NOMO-1 (cell line): ENCODE data around the gene CP.
"Not testable (repeated sequence)": the region's sequence is repeated elsewhere in the genome, so short reads cannot be mapped to it uniquely, and the experiment has no call there.

Experiments used
- DNase-seq, 2 experiments: peaks; one replicate each; lab custom pipeline; 2025; ENCODE audit not compliant: unreplicated experiment in 2 of 2; lab: John Stamatoyannopoulos, UW

The CP gene

DNA sequence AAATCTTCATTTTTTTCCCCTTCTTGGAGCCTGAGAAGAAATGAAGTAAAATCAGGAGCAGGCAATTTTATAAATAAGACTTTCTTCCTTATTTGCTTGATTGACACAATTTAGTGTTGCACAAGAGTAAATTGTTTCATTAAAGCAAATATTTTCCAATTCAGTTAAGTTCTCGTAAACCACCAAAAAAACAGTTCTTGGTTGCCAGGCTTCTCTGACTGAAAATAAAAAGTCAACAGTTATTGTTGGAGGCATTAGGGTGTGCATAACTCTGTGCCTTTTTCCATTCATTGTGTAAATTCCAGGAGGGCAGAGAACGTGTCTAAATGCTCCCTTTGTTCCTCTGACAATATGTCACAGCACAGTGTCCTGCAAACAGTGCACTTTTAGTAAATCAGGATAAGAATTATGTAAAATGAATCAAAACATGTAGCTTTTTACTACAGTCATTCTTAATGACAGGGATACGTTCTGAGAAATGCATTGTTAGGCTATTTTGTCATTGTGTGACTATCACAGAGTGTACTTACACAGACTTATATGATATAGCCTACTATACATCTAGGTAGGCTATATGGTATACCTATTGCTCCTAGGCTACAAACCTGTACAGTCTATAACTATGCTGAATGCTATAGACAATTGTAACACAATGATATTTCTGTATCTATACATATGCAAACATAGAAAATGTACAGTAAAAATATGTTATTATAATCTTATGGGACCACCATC, at the start of gene CP:
TSS of gene CP (minus strand) at position 47 of the 735 bp plus-strand sequence. CDS start at position 10, 37 bp downstream.
- no peak for DNase-seq

GRCh38 chr3:149270180-149270579, 48.6 kb upstream of the CP start:
- no peak for DNase-seq

GRCh38 chr3:149269687-149270086, 48.1 kb upstream of the CP start:
- DNase-seq = no peak

GRCh38 chr3:149267565-149267964, 45.9 kb upstream of the CP start:
- DNase-seq = no peak

DNA sequence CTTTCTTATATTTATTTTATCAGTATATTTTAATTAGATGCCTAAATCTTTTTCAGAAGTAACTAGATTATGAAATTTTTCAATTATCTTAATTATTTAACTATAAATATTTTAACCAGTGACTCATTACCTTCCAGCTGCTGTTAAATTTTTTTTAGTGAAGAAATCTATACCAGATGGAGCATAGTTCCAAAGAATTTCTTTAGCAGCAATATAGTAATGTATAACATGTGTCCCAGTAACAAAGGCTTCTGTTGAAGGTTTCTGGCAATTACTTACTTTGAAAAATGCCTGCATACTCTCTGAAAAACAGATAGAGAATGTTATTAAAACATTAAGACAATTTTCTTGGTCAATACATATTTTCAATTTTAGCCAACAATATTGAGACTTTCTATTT, 45.1 kb upstream of the CP start:
- DNase-seq = no peak

GRCh38 chr3:149263856-149264255, 42.2 kb upstream of the CP start:
- no peak for DNase-seq

GRCh38 chr3:149258714-149259113, 37.1 kb upstream of the CP start:
- DNase-seq = no peak

DNA sequence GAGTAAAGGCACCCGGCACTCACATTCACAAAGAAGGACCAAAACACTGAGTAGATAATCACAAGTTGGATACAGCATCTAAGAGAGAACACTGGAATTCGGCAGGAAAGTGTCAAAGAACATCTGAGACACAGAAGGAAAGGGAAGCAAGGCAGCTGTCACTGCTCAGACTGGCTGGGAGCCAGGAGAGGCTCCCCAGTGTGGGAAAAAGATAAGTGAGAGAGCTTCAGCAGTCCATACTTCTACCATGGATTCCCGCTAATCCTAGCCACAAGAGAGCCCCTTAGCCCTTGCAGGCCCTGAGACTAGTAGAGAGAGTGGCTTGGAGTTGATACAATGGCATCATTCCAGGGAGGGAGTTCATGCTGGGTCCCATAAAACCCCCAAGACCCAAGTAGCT, 36.7 kb upstream of the CP start:
- no peak for DNase-seq

- DNase-seq = peak in 1 of 2 experiments; percentile 78
Observed at GRCh38 chr3:149252272-149252671, 30.6 kb upstream of the CP start.

DNA sequence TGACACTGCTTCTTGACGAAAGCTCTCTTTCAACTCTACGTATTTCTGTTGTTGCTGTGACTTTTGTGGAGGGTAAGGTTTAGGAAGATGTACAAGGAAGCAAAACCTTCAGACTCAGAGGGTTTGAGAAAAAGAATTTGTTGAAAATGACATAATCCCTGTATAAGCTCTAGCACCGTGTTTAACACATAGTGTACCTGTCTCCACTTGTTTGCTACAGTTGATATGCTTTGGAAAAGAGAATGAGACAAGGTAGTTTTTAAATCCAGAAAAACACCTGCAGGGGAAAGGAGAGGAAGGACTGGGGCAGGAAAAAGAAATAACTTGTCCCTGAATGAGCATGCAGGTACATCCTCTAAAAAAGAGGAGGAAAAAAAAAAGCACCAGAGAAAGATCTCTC, 29.6 kb upstream of the CP start:
- DNase-seq = no peak

GRCh38 chr3:149247929-149248691, 26.5 kb upstream of the CP start:
- peak in 1 of 2 experiments; percentile 6 for DNase-seq

DNA sequence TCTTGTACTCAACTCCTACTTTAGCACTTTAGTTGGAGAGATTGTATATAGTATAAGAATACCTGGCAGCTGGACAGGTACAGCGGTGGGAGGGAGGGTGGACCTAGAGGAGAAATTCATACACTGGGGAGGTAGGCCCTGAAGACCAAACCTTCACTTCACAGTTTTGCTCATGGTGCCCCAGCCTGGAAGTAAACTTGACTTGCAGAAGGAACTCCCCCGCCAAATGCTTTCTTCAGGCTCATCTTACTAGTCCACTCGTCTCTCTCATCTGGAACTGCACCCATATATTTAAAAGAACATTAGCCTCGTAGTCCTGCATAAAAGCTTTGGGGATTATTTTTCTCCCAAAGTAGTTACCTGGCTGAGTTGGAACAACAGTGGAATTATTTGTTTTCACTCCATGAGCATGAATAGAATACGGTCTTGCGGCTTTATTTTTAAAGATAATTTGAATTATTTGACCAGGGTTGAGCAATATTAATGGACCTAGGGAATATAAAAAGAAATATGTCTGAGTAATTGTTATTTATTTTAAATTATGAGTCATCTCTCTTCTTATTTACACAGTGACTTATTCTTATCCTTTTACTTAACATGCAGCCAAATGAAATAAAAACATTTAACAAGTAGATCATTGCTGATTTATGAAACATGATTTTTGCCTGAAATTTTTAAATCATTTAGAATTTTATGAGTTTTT, 25.5 kb upstream of the CP start:
- DNase-seq = no peak

GRCh38 chr3:149245738-149246451, 24.3 kb upstream of the CP start:
- DNase-seq = peak; percentile 60 to 96

GRCh38 chr3:149243540-149243939, 21.9 kb upstream of the CP start:
- peak; percentile 79 to 87 for DNase-seq

- DNase-seq = no peak
Observed at GRCh38 chr3:149239357-149239936, 17.8 kb upstream of the CP start.

DNA sequence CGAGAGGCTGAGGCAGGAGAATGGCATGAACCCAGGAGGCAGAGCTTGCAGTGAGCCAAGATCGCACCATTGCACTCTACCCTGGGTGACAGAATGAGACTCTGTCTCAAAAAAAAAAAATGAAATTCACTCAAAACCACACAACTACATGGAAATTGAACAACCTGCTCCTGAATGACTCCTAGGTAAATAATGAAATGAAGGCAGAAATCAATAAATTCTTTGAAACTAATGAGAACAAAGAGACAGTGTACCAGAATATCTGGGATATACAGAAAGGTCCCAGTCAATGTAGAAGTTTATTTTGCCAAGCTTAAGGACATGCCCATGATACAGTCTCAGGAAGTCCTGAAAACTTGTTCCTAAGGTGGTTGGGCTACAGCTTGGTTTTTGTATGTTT, 16.6 kb upstream of the CP start:
- DNase-seq = not testable (repeated sequence)

- no peak for DNase-seq
Observed at GRCh38 chr3:149235599-149236424, 14.2 kb upstream of the CP start.

- DNase-seq = no peak
Observed at GRCh38 chr3:149234671-149235245, 13.1 kb upstream of the CP start.

DNA sequence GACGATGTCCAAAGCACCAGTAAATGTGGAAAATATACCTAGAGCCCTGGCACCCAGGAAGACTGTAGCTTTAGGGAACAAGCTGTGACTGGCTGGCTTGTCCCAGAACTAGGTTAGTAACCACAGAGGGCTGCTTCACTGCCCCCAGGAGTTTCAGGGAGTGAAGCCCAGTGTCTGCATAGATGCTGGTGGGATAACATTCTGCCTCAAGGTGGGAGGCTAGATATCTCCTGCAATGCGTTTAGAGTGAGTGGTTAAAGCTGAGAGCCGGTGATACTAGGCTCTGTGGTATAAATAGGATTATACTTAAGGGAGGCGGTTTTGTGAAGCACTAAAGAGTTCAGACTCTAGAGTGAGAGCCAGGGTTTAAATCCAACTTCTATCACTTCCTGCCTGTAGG, 11.7 kb upstream of the CP start:
- DNase-seq = no peak
